ENCODE data around the gene ATCAY.

ATCAY gene

DNA sequence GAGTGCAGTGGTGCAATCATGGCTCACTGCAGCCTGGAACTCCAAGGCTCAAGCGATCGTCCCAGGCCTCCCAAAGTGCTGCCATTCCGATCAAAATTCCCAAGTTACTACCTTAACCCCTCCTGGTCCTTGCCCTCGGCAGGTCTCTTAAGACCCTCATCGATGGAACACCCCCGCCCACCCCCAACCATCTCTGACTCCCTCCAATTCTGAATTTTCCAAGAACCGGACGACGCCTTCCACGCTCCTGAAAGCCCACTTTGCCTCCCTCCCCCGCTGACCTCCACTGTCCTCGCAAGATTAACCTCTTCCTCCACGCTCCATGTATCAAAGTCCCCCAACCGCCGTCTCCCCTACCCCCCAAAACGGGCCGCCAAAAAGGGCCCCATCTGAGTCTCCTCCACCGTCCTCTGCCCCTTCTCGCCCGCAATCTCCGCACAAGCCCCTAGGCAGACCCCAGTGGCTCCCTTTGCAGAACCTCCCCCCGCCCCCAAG, 89.9 kb downstream of the ATCAY start:
- no peak for DNase-seq (ENCODE audit: low spot score)

DNA sequence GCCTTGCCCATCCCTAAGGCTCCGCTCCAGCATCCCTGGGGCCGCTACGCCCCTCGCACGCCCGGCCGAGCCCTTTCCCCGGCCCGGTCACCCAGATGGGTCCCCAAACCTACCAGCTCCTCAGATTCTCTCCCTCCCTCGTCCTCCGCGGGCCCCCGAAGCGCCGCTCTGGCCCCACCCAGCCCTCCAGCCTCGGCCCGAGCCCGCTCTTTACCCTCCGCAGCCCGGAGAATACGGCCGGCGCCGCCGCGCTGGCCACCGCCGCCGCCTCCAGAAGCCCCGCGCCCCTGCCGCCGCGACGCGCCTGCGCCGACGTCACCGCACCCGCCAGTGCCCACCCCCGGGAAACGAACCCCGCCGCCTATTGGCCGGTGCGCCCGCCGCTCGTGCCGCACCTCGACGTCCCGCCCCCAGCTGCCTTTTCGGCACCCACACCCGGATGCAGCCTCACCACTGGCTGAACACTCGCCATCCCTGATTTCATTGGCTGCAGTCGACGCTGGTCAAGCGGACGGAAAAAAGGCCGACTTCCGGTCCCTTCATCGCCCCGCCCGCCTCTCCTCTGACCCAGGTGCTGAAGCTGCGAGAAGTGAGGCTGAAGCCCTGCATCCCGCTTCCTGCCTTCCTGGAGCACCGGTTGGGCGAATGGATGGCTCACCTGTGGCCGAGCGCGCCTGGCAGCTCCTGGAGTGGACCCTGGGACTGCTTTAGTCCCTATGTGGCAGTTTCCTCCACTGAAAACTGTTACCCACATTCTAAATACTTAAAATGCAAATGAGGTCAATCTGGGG, 90.5 kb downstream of the ATCAY start, which contains the start of gene DAPK3:
DAPK3 (minus strand) TSS at position 292 of the 791 bp plus-strand sequence. CDS start 1,364 bp downstream, outside the sequence.
- DNase-seq (ENCODE audit: low spot score) = peak; percentile 97

DNA sequence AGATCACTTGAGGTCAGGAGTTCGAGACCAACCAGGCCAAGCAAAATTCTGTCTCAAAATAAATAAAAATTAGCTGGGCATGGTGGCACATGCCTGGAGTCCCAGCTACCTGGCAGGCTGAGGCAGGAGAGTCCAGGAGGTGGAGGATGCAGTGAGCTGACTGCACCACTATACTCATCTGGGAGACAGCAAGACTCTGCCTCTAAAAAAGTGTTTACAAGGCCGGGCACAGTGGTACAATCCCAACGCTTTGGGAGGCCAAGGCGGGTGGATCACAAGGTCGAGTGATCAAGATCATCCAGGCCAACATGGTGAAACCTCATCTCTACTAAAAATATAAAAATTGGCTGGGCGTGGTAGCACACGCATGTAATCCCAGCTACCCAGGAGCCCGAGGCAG, 94.7 kb downstream of the ATCAY start:
- DNase-seq (ENCODE audit: low spot score) = no peak

DNA sequence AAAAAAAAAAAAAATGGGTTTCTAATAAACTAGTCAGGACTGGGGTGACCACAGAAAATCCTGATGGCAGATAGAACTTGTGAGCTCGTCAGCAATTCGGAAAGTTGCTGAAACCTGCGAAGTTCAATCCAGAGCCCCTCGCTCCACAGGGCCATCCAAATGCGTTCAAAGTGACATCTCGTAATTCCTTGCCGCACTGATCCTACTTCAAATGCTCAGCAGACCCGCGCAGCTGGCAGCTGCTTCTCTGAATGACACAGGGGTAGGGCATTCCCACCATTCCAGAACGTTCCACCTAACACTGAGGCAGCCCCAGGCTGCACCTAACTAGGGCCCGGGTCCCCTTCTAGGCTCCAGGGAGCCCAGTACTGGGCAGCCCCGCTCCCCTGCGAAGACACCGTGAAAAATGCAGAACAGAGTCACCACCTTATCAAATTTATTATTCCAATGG, 95.2 kb downstream of the ATCAY start:
- DNase-seq (ENCODE audit: low spot score) = no peak

DNA sequence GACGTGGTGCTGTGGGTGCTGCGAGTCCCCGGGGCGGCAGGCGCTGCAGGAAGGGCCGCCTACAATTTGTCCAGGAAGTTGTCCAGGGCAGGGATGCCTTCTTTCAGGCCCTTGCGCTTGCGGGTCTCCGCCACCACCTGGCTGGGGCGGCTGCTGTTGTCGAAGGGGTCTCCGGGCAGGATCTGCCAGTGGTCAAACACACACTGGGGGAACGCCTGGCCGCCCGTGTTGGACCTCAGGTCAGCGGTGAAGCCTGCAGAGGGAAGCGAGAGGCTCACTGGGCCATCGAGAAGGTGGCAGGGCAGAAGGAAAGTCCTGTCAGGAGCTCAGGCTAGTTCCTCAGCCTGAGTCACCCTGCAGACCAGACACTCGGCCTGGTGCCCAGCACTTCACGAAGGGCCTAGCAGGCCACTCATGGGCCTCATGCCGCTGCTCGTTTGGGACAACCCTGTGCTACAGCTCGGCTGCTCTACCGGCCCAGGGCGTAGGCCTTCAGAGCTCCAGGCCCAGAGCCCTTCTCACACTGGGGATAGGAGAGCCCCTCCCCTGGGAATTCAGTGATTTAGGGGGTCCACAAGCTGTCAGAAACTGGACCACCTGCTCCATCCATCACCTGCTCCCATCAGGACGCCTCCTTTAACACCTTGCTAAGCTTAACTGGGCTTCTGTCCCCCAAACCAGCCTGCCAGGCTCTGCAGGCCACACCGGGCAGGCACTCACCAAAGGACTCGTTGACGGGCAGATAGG, 96.2 kb downstream of the ATCAY start:
- DNase-seq (ENCODE audit: low spot score) = no peak

Measured in LoVo (cell line).